ENCODE data around the gene SHPK.
"Not testable (repeated sequence)": the region's sequence is repeated elsewhere in the genome, so short reads cannot be mapped to it uniquely, and the experiment has no call there.

The SHPK gene

DNA sequence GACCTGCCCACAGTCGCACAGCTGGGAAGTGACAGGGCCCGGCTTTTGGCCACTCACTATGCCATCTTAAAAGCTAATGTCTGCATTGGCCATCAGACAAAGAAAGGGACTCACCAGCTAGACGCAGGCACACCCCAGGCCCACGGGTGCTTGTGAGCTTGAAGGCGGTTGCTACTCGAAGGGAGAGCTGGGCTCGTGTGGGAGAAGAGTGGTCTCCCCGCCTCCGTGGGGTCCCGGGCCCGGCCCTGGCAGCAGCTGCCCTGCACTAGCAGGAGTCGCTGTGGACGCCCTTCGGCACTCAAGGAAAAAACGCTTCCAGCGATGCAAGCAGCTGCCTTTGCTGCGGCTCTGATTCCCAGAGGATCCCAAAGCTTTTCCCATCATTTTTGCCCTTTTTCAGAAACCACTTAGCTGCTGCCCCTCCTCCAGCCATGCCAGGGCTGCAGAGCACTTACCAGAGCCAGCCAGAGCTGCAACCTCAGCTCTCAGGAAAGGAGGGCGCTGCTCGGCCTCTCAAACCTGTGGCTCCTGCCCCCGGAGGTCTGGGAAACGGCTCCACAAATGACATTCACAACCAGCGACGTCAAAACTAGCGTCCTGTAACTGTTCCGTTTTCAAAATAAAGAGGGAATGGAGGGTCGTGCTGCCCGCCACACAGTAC lies 39.1 kb downstream of the SHPK start:
- no peak overlapping the region for H3K27ac Mint-ChIP-seq
- H3K27me3 Mint-ChIP-seq = no peaks in the 10 kb centered on the region
- CTCF ChIA-PET = no interaction called here
- no peak for DNase-seq
- no peaks in the 10 kb centered on the region for H3K4me1 Mint-ChIP-seq
- H3K9me3 Mint-ChIP-seq = no peaks in the 10 kb centered on the region
- no peak overlapping the region for H3K4me3 Mint-ChIP-seq
- no peaks in the 10 kb centered on the region for H3K36me3 Mint-ChIP-seq

DNA sequence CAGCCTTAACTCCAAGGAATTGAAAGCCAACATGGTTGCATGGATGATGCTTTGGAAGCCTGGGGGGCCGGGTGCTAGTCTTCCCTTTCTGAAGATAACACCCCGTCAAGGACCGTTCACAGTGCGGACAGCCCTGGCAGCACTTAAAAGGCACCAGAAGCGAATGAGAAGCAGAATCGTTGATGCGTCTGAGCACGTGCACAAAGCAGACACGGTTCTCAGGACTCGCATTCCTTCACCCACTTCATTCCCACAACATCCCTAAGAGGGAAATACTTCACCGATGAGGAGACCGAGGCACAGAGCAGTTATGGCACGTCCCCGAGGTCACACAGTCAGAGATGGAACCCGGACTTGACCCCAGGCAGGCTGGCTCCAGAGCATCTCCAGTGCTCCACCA lies 41.1 kb downstream of the SHPK start:
- H3K9me3 Mint-ChIP-seq = no peaks in the 10 kb centered on the region
- CTCF ChIA-PET = no interaction called here
- H3K27ac Mint-ChIP-seq = no peak overlapping the region

DNA sequence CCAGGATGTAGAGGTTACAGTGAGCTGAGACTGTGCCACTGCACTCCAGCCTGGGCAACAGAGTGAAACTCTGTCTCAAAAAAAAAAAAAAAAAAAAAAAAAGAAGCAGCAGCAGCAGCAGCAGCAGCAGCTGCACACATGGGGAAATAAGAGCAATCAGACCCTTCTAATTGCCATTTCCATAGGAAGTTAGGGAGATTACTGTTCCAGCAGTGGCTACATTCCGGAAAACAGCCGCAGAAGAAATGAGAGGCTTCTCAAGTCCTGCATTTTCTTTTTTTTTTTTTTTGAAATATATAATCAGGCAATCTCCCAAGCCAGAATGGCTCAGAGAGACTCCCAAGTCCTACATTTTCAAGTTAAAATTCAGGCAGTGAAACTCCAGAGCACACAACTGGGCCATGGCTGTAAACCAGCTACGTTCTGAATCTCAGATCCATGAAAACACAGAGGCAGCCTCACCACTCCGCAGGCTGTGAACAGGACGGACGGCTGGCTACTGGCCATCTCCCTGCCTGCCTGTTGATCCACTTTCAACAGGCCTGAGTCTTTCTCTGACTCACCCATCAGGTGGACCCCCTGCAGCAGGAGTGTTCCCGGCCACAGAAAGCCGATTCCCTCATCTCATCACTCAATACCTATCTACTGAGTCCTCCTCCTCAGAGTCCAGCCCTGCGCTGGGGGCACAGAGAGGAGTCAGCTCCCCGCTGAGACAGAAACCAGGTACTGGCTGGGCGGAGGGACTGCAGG lies 41.8 kb downstream of the SHPK start:
- H3K27ac Mint-ChIP-seq = no peak overlapping the region
- CTCF ChIA-PET = no interaction called here
- no peaks in the 10 kb centered on the region for H3K9me3 Mint-ChIP-seq
- no peak for DNase-seq
- no peaks in the 10 kb centered on the region for H3K4me1 Mint-ChIP-seq
- peaks cover 6% of the 10 kb centered on the region for H3K36me3 Mint-ChIP-seq
- H3K4me3 Mint-ChIP-seq = no peak overlapping the region
- no peaks in the 10 kb centered on the region for H3K27me3 Mint-ChIP-seq

More for the DNA sequence above, 41.1 kb downstream of the SHPK start:
- no peaks in the 10 kb centered on the region for H3K4me1 Mint-ChIP-seq
- no peaks in the 10 kb centered on the region for H3K36me3 Mint-ChIP-seq
- no peak for DNase-seq
- H3K4me3 Mint-ChIP-seq = no peak overlapping the region
- H3K27me3 Mint-ChIP-seq = no peaks in the 10 kb centered on the region

DNA sequence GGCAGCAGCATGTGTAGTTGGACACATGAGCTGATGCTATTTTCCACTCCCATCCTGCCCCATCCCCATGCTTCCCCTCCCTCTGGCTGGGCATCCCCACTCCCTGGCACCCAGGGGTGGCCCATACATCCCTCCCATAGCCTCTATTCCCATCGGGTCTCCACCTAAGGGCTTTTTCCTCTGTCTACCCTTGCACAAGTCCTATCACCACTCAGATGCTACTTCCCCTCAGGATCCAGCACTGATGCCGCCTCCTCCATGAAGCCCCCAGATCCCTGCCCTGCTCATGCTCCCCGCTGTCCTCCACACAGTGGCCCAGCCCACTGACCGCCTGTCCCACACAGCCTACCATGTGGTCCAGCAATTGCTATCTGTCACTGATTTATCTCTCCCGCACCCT lies 42.7 kb downstream of the SHPK start:
- H3K4me3 Mint-ChIP-seq = no peak overlapping the region
- H3K36me3 Mint-ChIP-seq = peaks cover 6% of the 10 kb centered on the region
- no peaks in the 10 kb centered on the region for H3K27me3 Mint-ChIP-seq
- no peaks in the 10 kb centered on the region for H3K4me1 Mint-ChIP-seq
- no peak for DNase-seq
- no peaks in the 10 kb centered on the region for H3K9me3 Mint-ChIP-seq
- CTCF ChIA-PET = no interaction called here
- H3K27ac Mint-ChIP-seq = no peak overlapping the region

DNA sequence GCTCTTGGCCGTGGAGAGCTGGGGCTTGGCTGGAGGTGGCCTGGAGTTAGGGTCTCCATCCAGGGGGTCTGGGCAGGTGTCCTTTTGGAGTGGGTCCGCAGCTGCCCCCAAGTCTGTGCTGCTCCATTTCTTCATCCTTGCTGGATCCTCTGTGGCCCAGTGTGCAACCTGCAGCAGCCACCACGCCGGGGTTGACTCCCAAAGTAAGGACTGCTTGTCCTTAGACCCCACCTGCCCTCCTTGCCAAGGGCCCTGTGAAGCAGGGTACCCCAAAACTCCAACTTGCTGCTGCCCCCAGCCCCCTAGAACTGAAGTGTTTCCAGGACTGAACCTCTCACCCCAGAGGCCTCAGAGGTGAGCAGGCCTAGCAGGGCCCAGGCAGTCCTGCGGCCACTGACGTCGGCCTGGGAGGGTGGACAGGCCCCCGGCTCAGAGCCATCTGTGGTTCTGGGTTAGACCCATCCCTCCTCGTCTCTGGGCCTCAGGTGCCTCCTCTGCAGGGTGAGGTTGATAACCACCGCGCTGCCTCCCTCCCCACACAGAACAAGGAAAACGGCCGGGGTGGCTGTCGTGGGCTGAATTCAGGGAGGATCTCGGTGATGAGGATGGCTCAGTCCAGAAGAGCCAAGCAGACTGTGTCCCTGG lies 43.7 kb downstream of the SHPK start:
- H3K4me1 Mint-ChIP-seq = no peaks in the 10 kb centered on the region
- peaks cover 6% of the 10 kb centered on the region for H3K36me3 Mint-ChIP-seq
- H3K27ac Mint-ChIP-seq = no peak overlapping the region
- H3K9me3 Mint-ChIP-seq = no peaks in the 10 kb centered on the region
- H3K4me3 Mint-ChIP-seq = no peak overlapping the region
- CTCF ChIA-PET = no interaction called here
- no peaks in the 10 kb centered on the region for H3K27me3 Mint-ChIP-seq
- no peak for DNase-seq

DNA sequence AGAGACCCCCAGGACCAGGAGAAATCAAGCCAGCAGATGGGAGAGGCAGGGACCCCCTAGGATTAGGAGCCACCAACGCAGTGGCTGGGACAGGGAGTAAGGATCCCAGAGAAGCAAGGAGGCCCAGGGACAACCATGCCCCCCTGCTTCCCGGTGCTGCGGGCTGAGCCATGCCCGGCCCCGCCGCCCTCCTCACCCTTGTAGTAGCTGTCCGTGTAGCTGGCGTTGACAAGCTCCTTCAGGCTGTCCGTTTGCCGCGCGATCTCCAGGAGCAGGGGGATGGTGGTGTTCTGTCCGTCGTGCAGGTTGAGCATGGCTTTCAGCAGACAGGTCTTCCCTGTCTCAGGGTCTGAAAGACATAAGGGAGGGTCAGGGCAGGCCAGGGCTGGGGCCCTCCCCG lies 45.3 kb downstream of the SHPK start:
- CTCF ChIA-PET = no interaction called here
- DNase-seq = no peak
- peaks cover 6% of the 10 kb centered on the region for H3K36me3 Mint-ChIP-seq
- H3K27ac Mint-ChIP-seq = no peak overlapping the region
- no peaks in the 10 kb centered on the region for H3K4me1 Mint-ChIP-seq
- no peaks in the 10 kb centered on the region for H3K27me3 Mint-ChIP-seq
- no peaks in the 10 kb centered on the region for H3K9me3 Mint-ChIP-seq
- no peak overlapping the region for H3K4me3 Mint-ChIP-seq

DNA sequence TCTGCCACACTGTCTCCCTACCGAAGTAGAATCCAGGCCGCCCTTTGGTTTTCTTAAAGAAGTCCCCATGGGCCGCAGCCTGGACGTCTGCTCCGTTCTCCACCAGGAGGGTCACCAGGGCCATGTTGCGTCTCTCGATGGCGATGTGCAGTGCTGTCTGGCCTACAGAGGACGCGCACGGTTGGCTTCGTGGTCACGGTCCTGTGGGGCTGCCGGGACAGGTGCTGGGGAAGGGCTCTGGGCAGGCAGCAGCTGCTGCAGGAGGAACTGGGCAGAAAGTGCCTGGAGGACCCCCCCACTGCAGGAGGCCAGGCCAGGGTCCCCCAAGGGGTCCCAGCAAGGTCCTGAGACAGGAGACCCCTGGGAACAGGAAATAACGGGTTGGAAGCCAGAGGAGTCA lies 45.8 kb downstream of the SHPK start:
- no peaks in the 10 kb centered on the region for H3K9me3 Mint-ChIP-seq
- no peak for DNase-seq
- CTCF ChIA-PET = no interaction called here
- H3K36me3 Mint-ChIP-seq = peaks cover 6% of the 10 kb centered on the region
- H3K27me3 Mint-ChIP-seq = no peaks in the 10 kb centered on the region
- H3K4me1 Mint-ChIP-seq = no peaks in the 10 kb centered on the region
- no peak overlapping the region for H3K4me3 Mint-ChIP-seq
- no peak overlapping the region for H3K27ac Mint-ChIP-seq

DNA sequence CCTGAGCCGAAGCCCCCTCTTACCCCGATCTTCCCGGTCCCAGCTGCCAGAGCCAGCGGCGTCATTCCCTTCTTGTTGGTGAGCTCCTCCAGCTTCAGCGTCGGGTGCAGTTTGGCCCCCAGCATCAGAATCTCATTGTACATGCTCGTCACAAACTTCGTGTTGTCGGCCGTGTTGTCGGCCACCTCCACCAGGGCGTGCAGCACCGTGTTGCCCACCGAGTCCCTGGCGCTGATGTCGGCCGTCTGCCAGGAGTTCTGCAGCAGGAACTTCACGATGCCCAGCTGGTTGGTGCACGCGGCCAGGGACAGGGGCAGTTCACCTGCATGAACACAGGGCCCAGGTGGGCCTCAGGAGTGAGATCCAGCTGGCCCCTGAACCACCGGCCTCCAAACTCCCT lies 46.3 kb downstream of the SHPK start:
- no peaks in the 10 kb centered on the region for H3K27me3 Mint-ChIP-seq
- H3K36me3 Mint-ChIP-seq = peaks cover 6% of the 10 kb centered on the region
- DNase-seq = no peak
- no peaks in the 10 kb centered on the region for H3K4me1 Mint-ChIP-seq
- no peaks in the 10 kb centered on the region for H3K9me3 Mint-ChIP-seq
- CTCF ChIA-PET = no interaction called here
- H3K27ac Mint-ChIP-seq = no peak overlapping the region
- H3K4me3 Mint-ChIP-seq = no peak overlapping the region

DNA sequence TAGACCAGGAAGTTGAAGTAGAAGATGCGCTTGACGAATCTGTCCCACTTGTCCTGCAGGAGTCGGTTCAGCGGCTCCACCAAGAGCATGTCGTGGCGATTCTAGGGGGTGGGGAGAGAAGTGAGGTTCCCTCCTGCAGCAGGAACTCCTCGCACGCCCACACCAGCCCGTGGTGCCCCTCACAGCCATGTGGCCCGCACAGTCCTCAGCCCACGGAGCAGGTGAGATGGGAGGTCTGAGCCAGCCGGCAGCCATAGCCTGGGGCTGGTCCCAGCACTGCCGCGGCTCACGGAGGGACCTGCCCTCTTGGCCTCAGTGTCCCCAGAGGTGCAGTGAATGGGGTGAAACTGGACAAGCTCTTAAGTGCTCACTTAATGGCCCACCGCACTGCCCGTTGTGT lies 50.2 kb downstream of the SHPK start:
- Mint-ChIP-seq H3K27ac (no peak overlapping the region), H3K9me3 (no peaks in the 10 kb centered on the region), H3K36me3 (peaks cover 6% of the 10 kb centered on the region), H3K4me1 (no peaks in the 10 kb centered on the region), H3K4me3 (no peak overlapping the region), H3K27me3 (no peaks in the 10 kb centered on the region)
- no peak for DNase-seq
- CTCF ChIA-PET = no interaction called here

DNA sequence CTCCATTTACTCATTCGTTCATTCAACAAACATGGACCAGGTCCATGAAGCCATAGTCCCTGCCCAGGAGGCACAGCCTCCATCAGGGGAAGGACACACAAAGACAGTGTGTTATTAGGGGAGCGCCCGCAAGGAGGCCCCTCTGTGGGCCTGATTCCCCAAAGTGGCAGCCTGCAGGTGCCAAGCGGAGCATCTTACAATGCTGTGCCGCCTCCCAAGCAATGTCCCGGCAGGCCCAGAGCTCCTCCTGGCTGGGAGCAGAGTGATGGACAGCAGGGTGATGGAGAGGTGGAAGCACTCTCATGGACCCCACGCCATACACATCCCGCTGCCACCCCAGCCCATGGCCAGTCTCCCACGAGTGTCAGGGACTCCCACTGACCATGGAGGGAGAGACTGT lies 52.6 kb downstream of the SHPK start:
- Mint-ChIP-seq H3K36me3 (peaks cover 2% of the 10 kb centered on the region), H3K4me1 (no peaks in the 10 kb centered on the region), H3K9me3 (no peaks in the 10 kb centered on the region), H3K4me3 (no peak overlapping the region), H3K27me3 (no peaks in the 10 kb centered on the region), H3K27ac (no peak overlapping the region)
- DNase-seq = no peak
- CTCF ChIA-PET = interaction anchor here (0.6 kb wide), 1 partner anchor 92 kb away, joined by 3 read pairs; no protein-coding TSS in a partner anchor

DNA sequence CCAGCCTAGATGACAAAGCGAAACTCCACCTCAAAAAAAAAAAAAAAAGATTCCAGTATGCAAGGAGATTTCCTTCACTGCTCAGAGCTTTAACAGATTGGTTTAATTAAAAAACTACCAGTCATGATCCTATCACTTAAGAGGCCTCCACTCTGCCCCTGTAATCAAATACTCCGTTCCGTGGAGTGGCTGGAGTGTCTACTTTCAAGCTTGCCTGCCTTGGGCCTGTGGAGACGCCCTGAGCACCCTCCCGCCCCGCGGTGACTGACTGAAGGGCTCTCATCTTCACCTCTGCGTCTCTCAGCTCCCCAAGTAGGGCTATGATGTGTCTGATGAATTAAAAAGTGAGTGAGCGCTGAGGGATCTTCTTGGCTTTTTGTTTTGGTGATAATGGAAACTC lies 53.1 kb downstream of the SHPK start:
- Mint-ChIP-seq H3K27me3 (no peaks in the 10 kb centered on the region), H3K4me3 (no peak overlapping the region), H3K36me3 (peaks cover 2% of the 10 kb centered on the region), H3K4me1 (no peaks in the 10 kb centered on the region), H3K27ac (no peak overlapping the region), H3K9me3 (no peaks in the 10 kb centered on the region)
- CTCF ChIA-PET = interaction anchor here (0.6 to 0.7 kb wide), 2 partner anchors 53 to 91 kb away, joined by 3 read pairs; partner anchors contain the start of genes CTNS and SHPK
- DNase-seq = no peak

DNA sequence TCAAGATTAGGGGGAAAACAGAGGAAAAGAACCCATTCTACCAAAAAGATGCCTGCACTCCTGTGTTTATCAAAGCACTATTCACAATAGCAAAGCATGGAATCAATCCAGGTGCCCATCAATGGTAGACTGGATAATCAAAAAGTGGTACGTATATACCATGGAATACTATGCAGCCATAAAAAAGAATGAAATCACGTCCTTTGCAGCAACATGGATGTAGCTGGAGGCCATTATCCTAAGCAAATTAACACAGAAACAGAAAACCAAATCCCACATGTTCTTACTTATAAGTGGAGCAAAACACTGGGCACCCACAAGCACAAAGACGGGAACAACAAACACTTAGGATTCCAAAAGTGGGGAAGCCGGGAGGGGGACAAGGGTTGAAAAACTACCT lies 57.4 kb downstream of the SHPK start:
- H3K4me3 Mint-ChIP-seq, CTCF ChIA-PET, H3K9me3 Mint-ChIP-seq, H3K27me3 Mint-ChIP-seq, DNase-seq, H3K4me1 Mint-ChIP-seq, H3K27ac Mint-ChIP-seq, H3K36me3 Mint-ChIP-seq: not testable (repeated sequence)

DNA sequence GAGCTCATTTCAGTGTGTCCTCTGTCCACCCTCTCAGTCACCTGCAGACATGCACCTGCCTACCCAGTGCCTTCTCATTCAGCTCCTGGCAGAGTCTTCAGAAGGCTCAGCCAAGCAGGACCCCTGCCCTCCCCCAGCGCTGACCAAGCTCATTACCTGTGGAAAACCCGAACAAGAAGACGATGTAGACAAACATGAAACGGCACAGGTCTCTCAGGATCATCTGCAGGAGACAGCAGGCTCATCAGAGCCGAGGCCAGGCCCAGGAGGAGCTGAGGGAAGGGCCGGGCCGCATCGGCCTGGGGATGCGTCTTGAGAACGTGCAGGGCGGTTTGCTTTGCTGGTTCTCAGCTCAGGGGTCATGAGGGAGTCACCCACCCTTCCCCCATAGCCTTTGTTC lies 59.1 kb downstream of the SHPK start:
- no peaks in the 10 kb centered on the region for H3K9me3 Mint-ChIP-seq
- H3K4me1 Mint-ChIP-seq = no peaks in the 10 kb centered on the region
- DNase-seq = no peak
- peaks cover 2% of the 10 kb centered on the region for H3K36me3 Mint-ChIP-seq
- no peak overlapping the region for H3K27ac Mint-ChIP-seq
- H3K4me3 Mint-ChIP-seq = no peak overlapping the region
- CTCF ChIA-PET = interaction anchor here (1.0 kb wide), 1 partner anchor 25 kb away, joined by 3 read pairs; no protein-coding TSS in a partner anchor
- no peaks in the 10 kb centered on the region for H3K27me3 Mint-ChIP-seq

DNA sequence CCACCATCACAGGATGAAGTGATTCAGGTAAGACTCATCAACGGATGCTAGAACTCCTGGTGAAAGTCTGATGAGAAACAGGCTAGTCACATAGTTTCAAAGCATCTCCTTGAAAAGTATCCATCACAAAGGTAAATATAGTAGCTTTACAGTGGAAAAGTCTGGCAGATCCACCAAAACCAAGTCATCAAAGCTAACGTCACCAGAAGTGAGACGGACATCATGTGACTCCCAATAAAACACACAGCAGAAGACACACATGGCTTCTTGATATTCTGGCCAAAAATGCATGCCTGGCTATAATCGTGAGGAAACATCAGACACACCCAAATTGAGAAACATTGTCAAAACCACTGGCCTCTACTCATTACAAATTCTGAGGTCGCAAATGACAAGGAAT lies 60.5 kb downstream of the SHPK start:
- CTCF ChIA-PET = no interaction called here

DNA sequence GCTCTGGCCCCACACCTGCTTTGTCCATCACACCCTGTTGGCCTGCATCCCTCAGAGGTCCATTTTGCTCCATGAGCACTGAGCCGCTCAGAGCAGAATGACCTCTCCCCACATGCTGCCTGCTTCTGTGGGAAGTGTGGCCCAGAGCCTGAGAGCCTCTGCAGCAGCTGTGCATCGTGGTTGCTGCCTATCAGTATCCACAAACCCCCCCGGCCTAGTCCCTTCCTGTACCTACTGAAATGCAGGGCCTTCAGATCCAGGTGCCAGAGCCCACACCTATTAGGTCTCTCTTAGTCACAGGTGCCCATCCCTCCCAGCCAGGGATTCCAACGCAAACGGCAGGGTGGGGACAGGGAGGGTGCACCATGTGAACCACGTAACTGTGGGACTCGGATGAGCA lies 61.8 kb downstream of the SHPK start:
- H3K27ac Mint-ChIP-seq = no peak overlapping the region

More for the DNA sequence above, 60.5 kb downstream of the SHPK start:
- Mint-ChIP-seq H3K27me3 (no peaks in the 10 kb centered on the region), H3K36me3 (peaks cover 2% of the 10 kb centered on the region), H3K4me1 (no peaks in the 10 kb centered on the region), H3K27ac (no peak overlapping the region), H3K4me3 (no peak overlapping the region), H3K9me3 (no peaks in the 10 kb centered on the region)
- DNase-seq = no peak

More for the DNA sequence above, 61.8 kb downstream of the SHPK start:
- Mint-ChIP-seq H3K36me3 (no peaks in the 10 kb centered on the region), H3K4me3 (no peak overlapping the region), H3K4me1 (no peaks in the 10 kb centered on the region), H3K27me3 (no peaks in the 10 kb centered on the region), H3K9me3 (no peaks in the 10 kb centered on the region)
- DNase-seq = no peak
- CTCF ChIA-PET = no interaction called here

All from activated naive CD4-positive, alpha-beta T cell treated with anti-CD3 and anti-CD28 coated beads, Interleukin-2, amount 10 ng/mL, durations not matched to agents 7 days and 5 days (primary cell).